Measurements from ENCODE around the gene ASTE1.

- TF ChIP-seq, protein P1, sequence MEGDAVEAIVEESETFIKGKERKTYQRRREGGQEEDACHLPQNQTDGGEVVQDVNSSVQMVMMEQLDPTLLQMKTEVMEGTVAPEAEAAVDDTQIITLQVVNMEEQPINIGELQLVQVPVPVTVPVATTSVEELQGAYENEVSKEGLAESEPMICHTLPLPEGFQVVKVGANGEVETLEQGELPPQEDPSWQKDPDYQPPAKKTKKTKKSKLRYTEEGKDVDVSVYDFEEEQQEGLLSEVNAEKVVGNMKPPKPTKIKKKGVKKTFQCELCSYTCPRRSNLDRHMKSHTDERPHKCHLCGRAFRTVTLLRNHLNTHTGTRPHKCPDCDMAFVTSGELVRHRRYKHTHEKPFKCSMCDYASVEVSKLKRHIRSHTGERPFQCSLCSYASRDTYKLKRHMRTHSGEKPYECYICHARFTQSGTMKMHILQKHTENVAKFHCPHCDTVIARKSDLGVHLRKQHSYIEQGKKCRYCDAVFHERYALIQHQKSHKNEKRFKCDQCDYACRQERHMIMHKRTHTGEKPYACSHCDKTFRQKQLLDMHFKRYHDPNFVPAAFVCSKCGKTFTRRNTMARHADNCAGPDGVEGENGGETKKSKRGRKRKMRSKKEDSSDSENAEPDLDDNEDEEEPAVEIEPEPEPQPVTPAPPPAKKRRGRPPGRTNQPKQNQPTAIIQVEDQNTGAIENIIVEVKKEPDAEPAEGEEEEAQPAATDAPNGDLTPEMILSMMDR (IDR thresholded peaks at IDR 0.05): no peak
- no peak for TF ChIP-seq POLR2A (IDR thresholded peaks at IDR 0.05)
Measured at GRCh38 chr3:130968221-130968620, 58.4 kb downstream of the ASTE1 start.

Measured in thyroid gland (tissue), 4 donors.